ENCODE measurements around the gene ADAMTS14.

DNA sequence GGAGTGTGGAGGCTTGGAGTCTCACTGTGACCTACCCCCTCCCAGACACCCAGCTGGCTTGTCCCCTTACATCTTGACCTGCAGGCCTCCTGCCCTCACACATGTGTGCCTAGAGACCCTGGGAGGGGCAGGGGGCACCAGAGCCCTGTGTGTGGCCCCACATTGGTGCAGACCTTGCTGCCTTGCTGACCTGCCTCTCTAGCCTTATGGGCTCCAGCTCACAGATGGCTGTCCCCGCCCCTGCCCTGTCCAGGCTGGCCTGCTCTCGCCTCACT is 9.4 kb downstream of the ADAMTS14 start:
- TF ChIP-seq, protein P1, sequence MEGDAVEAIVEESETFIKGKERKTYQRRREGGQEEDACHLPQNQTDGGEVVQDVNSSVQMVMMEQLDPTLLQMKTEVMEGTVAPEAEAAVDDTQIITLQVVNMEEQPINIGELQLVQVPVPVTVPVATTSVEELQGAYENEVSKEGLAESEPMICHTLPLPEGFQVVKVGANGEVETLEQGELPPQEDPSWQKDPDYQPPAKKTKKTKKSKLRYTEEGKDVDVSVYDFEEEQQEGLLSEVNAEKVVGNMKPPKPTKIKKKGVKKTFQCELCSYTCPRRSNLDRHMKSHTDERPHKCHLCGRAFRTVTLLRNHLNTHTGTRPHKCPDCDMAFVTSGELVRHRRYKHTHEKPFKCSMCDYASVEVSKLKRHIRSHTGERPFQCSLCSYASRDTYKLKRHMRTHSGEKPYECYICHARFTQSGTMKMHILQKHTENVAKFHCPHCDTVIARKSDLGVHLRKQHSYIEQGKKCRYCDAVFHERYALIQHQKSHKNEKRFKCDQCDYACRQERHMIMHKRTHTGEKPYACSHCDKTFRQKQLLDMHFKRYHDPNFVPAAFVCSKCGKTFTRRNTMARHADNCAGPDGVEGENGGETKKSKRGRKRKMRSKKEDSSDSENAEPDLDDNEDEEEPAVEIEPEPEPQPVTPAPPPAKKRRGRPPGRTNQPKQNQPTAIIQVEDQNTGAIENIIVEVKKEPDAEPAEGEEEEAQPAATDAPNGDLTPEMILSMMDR (conservative IDR thresholded peaks at IDR 0.05 in 1 of 2, IDR thresholded peaks at IDR 0.05 in 1 of 2; ENCODE audit: extremely low read depth in 1 of 2, insufficient read depth in 1 of 2, low read depth in 1 of 2, low read length in 2 of 2): no peak
- no peak for TF ChIP-seq EZH2 (IDR thresholded peaks at IDR 0.05; ENCODE audit: borderline replicate concordance, low read length)

Data from mammary epithelial cell (primary cell).